Prostate gland (tissue), 2 donors: ENCODE data around the gene MTA3.

ENCODE experiments used
- POLR2AphosphoS5 ChIP-seq: sonication (generic); formaldehyde crosslinking; IDR thresholded peaks from one replicate; pipeline ENCODE4 v1.6.1; 2017; ENCODE audit warnings: antibody characterized with exemption
- TF ChIP-seq, protein P1 (sequence below), 4 experiments: fragments of 200-600 bp in 2 of 4; fragments of 450-650 bp in 2 of 4; sonication (generic) in 2 of 4; IDR thresholded peaks; 1 replicate in 3 of 4; 2 replicates in 1 of 4; pipeline ENCODE4 v1.5.1; 2016 to 2019; ENCODE audit warnings: antibody characterized with exemption in 4 of 4, mild to moderate bottlenecking in 2 of 4, moderate library complexity in 2 of 4

- no peak for TF ChIP-seq POLR2AphosphoS5
- TF ChIP-seq, protein P1, sequence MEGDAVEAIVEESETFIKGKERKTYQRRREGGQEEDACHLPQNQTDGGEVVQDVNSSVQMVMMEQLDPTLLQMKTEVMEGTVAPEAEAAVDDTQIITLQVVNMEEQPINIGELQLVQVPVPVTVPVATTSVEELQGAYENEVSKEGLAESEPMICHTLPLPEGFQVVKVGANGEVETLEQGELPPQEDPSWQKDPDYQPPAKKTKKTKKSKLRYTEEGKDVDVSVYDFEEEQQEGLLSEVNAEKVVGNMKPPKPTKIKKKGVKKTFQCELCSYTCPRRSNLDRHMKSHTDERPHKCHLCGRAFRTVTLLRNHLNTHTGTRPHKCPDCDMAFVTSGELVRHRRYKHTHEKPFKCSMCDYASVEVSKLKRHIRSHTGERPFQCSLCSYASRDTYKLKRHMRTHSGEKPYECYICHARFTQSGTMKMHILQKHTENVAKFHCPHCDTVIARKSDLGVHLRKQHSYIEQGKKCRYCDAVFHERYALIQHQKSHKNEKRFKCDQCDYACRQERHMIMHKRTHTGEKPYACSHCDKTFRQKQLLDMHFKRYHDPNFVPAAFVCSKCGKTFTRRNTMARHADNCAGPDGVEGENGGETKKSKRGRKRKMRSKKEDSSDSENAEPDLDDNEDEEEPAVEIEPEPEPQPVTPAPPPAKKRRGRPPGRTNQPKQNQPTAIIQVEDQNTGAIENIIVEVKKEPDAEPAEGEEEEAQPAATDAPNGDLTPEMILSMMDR (IDR thresholded peaks at IDR 0.05), result no peak
These were observed 19.2 kb downstream of the MTA3 start for GRCh38 chr2:42587526-42588117.
